ENCODE measurements around the gene DRC1. TPM values are rescaled to one million over a fixed set of nuclear protein-coding genes. Genes with fewer than 3 reads are reported as not detected.

DRC1 gene
- total RNA-seq, 1 donor from 2014 or later: not detected

GRCh38 chr2:26475832-26476501 is 74.2 kb downstream of the DRC1 start:
- DNase-seq (ENCODE audit: low spot score): no peak

GRCh38 chr2:26477126-26477910 is 75.6 kb downstream of the DRC1 start:
- DNase-seq (ENCODE audit: low spot score): no peak

GRCh38 chr2:26477911-26478253 is 76.2 kb downstream of the DRC1 start, which contains the start of gene OTOF:
Gene OTOF, minus strand, starts transcription at chr2:26478124.
- DNase-seq (ENCODE audit: low spot score): no peak

GRCh38 chr2:26478366-26478765 is 76.6 kb downstream of the DRC1 start:
- no peak for DNase-seq (ENCODE audit: low spot score)

GRCh38 chr2:26479131-26479788 is 77.5 kb downstream of the DRC1 start:
- no peak for DNase-seq (ENCODE audit: low spot score)

GRCh38 chr2:26479789-26480565 is 78.3 kb downstream of the DRC1 start:
- no peak for DNase-seq (ENCODE audit: low spot score)

GRCh38 chr2:26480566-26481423 is 79.1 kb downstream of the DRC1 start:
- DNase-seq (ENCODE audit: low spot score): no peak

- no peak for DNase-seq (ENCODE audit: low spot score)
Observed at GRCh38 chr2:26481706-26482105, 80.0 kb downstream of the DRC1 start.

GRCh38 chr2:26482211-26483026 is 80.7 kb downstream of the DRC1 start:
- DNase-seq (ENCODE audit: low spot score): no peak

GRCh38 chr2:26483027-26483326 is 81.3 kb downstream of the DRC1 start:
- DNase-seq (ENCODE audit: low spot score): no peak

GRCh38 chr2:26483516-26483915 is 81.8 kb downstream of the DRC1 start:
- no peak for DNase-seq (ENCODE audit: low spot score)

- no peak for DNase-seq (ENCODE audit: low spot score)
Observed at GRCh38 chr2:26483957-26484565, 82.3 kb downstream of the DRC1 start.

GRCh38 chr2:26484579-26484978 is 82.9 kb downstream of the DRC1 start:
- DNase-seq (ENCODE audit: low spot score): no peak

- no peak for DNase-seq (ENCODE audit: low spot score)
Observed at GRCh38 chr2:26485099-26485498, 83.4 kb downstream of the DRC1 start.

- DNase-seq (ENCODE audit: low spot score): no peak
Observed at GRCh38 chr2:26485725-26486418, 84.2 kb downstream of the DRC1 start.

- no peak for DNase-seq (ENCODE audit: low spot score)
Observed at GRCh38 chr2:26486789-26487188, 85.1 kb downstream of the DRC1 start.

- DNase-seq (ENCODE audit: low spot score): no peak
Observed at GRCh38 chr2:26487192-26487591, 85.5 kb downstream of the DRC1 start.

GRCh38 chr2:26488463-26489212 is 86.9 kb downstream of the DRC1 start:
- DNase-seq (ENCODE audit: low spot score): no peak

All from mesenteric fat pad (tissue), 1 donor.